ENCODE measurements around the gene ECE1.

The ECE1 gene

GRCh38 chr1:21325231-21325718, 35.0 kb upstream of the ECE1 start:
- no peak for DNase-seq

- peak; percentile 66 for DNase-seq
These were observed 34.3 kb upstream of the ECE1 start for GRCh38 chr1:21324368-21325141.

DNA sequence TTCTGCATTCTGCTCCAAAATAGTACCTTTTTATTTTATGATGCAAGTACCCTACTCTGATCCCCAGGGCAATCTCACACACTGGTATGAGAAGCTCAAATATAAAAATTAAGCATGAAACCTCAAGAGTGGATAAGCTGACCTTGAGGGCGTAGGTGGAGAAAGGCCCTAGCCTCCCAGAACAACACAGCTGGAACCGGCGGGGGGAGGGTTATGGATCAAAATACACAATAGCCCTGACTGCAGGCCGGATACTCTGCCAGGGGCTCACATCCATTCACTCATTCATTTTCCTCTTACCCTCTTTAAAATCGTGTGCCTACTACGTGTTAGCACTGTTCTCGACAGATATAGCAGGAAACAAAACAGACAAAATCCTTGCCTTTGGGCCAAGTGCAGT, 32.8 kb upstream of the ECE1 start:
- DNase-seq = no peak

DNA sequence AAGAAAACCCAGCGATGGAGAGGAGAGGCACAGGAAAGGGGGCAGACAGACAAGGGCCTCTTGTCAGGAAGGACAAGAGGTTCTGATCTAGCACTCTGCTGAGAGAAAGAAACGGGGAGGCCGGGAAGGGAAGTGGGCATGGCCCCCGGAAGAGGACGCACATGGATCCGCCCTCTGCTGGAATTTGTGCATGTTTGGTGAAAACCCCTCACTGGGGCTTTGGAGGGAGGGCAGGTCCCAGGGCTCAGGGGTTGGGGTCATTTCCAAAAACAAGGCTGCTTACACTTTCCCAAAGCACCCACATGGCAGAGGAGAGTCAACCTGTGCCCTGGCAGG, 32.4 kb upstream of the ECE1 start:
- no peak for DNase-seq

- no peak for DNase-seq
These were observed 31.9 kb upstream of the ECE1 start for GRCh38 chr1:21321963-21322680.

DNA sequence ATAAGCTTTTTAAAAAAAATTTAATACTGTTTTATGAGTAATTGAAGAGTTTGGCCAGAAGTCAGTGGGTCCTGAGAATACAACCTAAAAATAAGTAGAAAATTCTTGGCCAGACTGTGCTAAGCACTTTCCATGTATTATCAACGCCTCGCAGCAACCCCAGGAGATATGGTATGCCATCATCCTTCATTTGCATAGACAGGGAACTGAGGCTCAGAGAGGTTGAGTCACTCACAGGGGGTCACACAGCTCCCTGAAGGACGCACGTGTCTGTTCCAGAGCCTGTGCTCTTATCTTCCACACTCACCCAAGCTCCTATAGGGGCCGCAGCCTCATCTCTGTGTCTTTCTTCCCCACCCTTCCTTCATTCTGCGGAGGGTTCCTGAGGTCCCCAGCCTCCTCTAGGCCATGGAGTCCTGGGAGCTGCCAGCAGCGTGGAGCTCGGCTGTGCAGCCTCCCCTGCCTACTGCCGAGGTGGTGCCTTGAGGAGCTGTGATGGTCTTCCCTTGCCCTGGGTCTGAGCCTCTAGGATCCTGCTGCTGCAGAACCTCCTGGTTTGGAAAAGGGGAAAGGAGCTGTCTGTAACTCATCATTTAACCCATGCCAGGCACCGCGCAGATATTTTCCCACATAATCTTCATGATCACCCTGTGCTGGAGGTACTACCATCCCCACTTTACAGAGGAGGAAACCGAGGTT, 30.3 kb upstream of the ECE1 start:
- DNase-seq = no peak

- no peak for DNase-seq
These were observed 29.5 kb upstream of the ECE1 start for GRCh38 chr1:21319447-21320407.

GRCh38 chr1:21318714-21319159, 28.5 kb upstream of the ECE1 start:
- no peak for DNase-seq

DNA sequence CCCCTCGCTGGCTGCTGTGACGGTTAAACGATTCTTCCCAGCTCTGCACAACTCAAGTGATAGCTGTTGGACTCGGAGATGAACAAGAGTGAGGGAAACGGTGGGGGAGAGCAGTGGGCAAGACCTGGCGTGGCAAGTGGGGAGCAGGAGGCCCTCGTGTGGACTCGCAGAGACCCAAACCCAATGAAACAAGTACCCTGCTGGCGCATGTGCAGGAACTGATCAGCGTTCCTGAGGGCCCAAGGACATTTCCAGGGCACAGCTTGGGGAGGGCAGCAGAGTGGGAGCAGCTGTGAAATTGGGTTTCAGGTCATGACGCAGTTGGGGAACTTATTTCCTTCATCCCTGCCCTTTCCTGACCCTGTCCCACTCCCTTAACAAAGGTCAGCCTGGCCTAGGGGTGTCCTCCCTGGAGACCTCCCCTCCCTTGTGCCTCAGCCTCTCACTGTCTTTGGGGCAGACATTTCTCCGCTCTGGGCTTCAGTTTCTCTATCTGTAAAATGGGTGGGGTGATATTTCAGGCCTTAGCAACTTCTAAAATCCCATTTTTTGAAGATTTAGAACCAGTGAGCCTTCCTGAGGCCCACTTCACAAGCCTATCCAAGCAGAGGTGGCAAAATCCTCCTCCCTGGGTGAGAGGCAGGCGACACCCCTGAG, 27.9 kb upstream of the ECE1 start:
- no peak for DNase-seq

GRCh38 chr1:21317690-21318043, 27.4 kb upstream of the ECE1 start:
- no peak for DNase-seq

GRCh38 chr1:21317035-21317689, 26.9 kb upstream of the ECE1 start:
- no peak for DNase-seq

GRCh38 chr1:21314743-21315396, 24.6 kb upstream of the ECE1 start:
- DNase-seq = no peak

DNA sequence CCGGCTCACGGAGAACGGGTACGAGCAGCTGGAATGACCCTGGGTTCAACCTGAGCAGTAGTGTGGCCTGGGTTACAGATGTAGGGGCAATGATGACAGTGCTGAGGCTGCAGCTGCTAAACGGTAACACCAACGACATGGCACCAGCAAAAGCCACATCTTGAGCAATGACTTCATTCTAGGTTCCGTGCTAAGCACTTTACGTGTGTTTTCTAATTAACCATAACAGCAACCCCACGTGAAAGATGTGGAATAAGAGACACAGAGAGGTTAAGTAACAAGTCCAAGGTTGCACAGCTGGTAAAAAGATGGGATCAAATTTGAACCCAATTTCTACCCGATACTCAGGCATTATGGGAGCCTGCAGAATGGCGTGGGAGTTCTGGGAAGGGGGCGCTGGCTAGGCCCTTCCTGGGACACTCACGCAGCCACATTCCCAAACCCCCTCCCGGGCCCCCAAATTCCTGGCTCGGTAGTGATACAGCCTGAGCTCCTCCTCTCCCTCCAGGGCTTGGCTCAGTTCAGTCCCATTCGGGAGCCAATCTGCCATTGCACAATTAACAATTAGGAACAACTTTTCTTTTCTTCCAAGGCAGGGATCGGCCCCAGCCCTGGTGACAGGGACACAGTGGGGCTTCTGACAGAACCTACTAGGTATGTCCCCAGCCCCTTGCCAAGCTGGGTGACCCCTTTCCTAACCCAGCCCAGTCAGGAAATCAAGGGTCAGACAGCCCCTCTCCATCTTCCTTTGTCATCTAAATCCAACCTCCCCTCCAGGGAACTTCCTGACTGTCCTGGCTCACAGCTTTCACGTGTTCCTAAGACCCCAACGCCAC, 23.8 kb upstream of the ECE1 start:
- no peak for DNase-seq

GRCh38 chr1:21313203-21313885, 23.1 kb upstream of the ECE1 start:
- no peak for DNase-seq

DNA sequence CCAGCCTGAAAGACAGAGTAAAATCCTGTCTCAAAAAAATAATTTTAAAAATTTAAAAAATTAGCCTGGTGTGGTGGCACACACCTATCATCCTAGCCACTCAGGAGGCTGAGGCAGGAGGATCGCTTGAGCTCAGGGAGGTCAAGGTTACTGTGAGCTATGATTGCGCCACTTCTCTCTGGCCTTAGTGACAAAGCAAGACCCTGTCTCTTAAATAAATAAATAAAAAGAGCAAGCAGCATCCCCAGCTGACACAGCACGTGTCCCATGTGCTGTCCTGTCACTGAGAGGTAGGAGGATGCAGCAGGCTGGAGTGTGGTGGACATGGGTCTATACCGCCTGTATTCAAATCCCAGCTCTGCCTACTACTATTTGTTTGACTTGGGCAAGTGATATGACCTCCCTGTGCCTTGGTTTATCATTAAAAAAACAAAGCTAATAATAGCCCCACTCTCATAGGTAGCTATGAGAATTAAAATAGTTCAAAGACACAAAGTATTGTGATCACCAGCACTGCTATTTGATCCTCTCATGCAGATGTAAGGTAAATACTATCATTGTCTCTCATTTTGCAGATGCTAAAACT, 22.2 kb upstream of the ECE1 start:
- DNase-seq = no peak

- DNase-seq = no peak
These were observed 20.8 kb upstream of the ECE1 start for GRCh38 chr1:21311016-21311415.

GRCh38 chr1:21308847-21309652, 18.8 kb upstream of the ECE1 start:
- DNase-seq = no peak

- DNase-seq = no peak
These were observed 18.1 kb upstream of the ECE1 start for GRCh38 chr1:21308330-21308729.

Data from 8988T (cell line).